ENCODE data around the gene LRRC28. TPM values are rescaled to one million over a fixed set of nuclear protein-coding genes. Genes with fewer than 3 reads are reported as not detected.

Gene LRRC28
- polyA plus RNA-seq, 1 donor from 2014 or later: 20.4 TPM

- H3K9me2 ChIP-seq (ENCODE audit: insufficient read depth, low read length): no peaks in the 10 kb centered on the region
- H3K9ac ChIP-seq (ENCODE audit: low read length): no peak overlapping the region
Measured at GRCh38 chr15:99387421-99388168, 136.3 kb downstream of the LRRC28 start.

GRCh38 chr15:99390667-99391066 lies 139.4 kb downstream of the LRRC28 start:
- Histone ChIP-seq H3K36me3 (ENCODE audit: insufficient read depth, low read length) (no peaks in the 10 kb centered on the region), H3K9ac (ENCODE audit: low read length) (no peak overlapping the region), H2AFZ (ENCODE audit: low read depth, low read length) (no peak overlapping the region), H3K79me2 (replicated peaks; ENCODE audit: insufficient read depth, low read length) (no peaks in the 10 kb centered on the region), H4K20me1 (ENCODE audit: insufficient read depth) (no peaks in the 10 kb centered on the region), H3K27me3 (ENCODE audit: insufficient read depth, low read depth, low read length) (no peaks in the 10 kb centered on the region), H3K4me2 (ENCODE audit: low read length) (no peak overlapping the region), H3K4me3 (ENCODE audit: low read length) (no peak overlapping the region), H3K9me2 (ENCODE audit: insufficient read depth, low read length) (no peaks in the 10 kb centered on the region), H3F3A (ENCODE audit: insufficient read depth, low read length, poor library complexity, severe bottlenecking) (no peaks in the 10 kb centered on the region), H3K9me3 (ENCODE audit: low read length) (peaks cover 4% of the 10 kb centered on the region), H3K27ac (ENCODE audit: low read length) (no peak overlapping the region)
- no peak for TF ChIP-seq POLR2AphosphoS5 (IDR thresholded peaks at IDR 0.05)
- TF ChIP-seq REST (IDR thresholded peaks at IDR 0.05; ENCODE audit: borderline replicate concordance): no peak
- no peak for TF ChIP-seq EZH2 (IDR thresholded peaks at IDR 0.05; ENCODE audit: borderline replicate concordance, insufficient read depth, low read length, poor library complexity, severe bottlenecking)
- TF ChIP-seq MXI1 (conservative IDR thresholded peaks at IDR 0.05; ENCODE audit: poor library complexity, severe bottlenecking): no peak
- TF ChIP-seq CTCF (IDR thresholded peaks at IDR 0.05; ENCODE audit: poor library complexity, severe bottlenecking): no peak

More at GRCh38 chr15:99387421-99388168, 136.3 kb downstream of the LRRC28 start:
- Histone ChIP-seq H3K4me2 (ENCODE audit: low read length) (no peak overlapping the region), H3K4me3 (ENCODE audit: low read length) (no peak overlapping the region), H3K79me2 (replicated peaks; ENCODE audit: insufficient read depth, low read length) (no peaks in the 10 kb centered on the region), H2AFZ (ENCODE audit: low read depth, low read length) (no peak overlapping the region), H4K20me1 (ENCODE audit: insufficient read depth) (no peaks in the 10 kb centered on the region), H3K27ac (ENCODE audit: low read length) (no peak overlapping the region), H3K27me3 (ENCODE audit: insufficient read depth, low read depth, low read length) (no peaks in the 10 kb centered on the region), H3K36me3 (ENCODE audit: insufficient read depth, low read length) (no peaks in the 10 kb centered on the region), H3F3A (ENCODE audit: insufficient read depth, low read length, poor library complexity, severe bottlenecking) (no peaks in the 10 kb centered on the region), H3K9me3 (ENCODE audit: low read length) (no peaks in the 10 kb centered on the region)
- no peak for TF ChIP-seq MXI1 (conservative IDR thresholded peaks at IDR 0.05; ENCODE audit: poor library complexity, severe bottlenecking)
- TF ChIP-seq CTCF (IDR thresholded peaks at IDR 0.05; ENCODE audit: poor library complexity, severe bottlenecking): no peak
- no peak for TF ChIP-seq EZH2 (IDR thresholded peaks at IDR 0.05; ENCODE audit: borderline replicate concordance, insufficient read depth, low read length, poor library complexity, severe bottlenecking)
- TF ChIP-seq TAF1 (IDR thresholded peaks at IDR 0.05; ENCODE audit: low read depth): no peak
- TF ChIP-seq POLR2AphosphoS5 (IDR thresholded peaks at IDR 0.05): no peak
- no peak for TF ChIP-seq RAD21 (conservative IDR thresholded peaks at IDR 0.05)
- TF ChIP-seq EP300 (conservative IDR thresholded peaks at IDR 0.05; ENCODE audit: poor library complexity, severe bottlenecking): no peak
- TF ChIP-seq REST (IDR thresholded peaks at IDR 0.05; ENCODE audit: borderline replicate concordance): no peak
- no peak for TF ChIP-seq SMC3 (conservative IDR thresholded peaks at IDR 0.05; ENCODE audit: poor library complexity)

Data from neural cell (in vitro differentiated cells).